ENCODE measurements around the gene CDKN2AIP. TPM values are rescaled to one million over a fixed set of nuclear protein-coding genes. Genes with fewer than 3 reads are reported as not detected.

CDKN2AIP gene
- total RNA-seq, 1 experiment from 2014 or later = 6.4 TPM

- Histone ChIP-seq H3K4me1 (ENCODE audit: control insufficient read depth in 1 of 2, insufficient read depth in 2 of 2, low read length in 2 of 2) (peaks cover 6 to 25% of the 10 kb centered on the region in 2 experiments; a peak in 3 of 4 replicates), H3K9me3 (ENCODE audit: control insufficient read depth in 1 of 2, insufficient read depth in 1 of 2, low read depth in 1 of 2, low read length in 2 of 2) (no peaks in the 10 kb centered on the region), H3K9me2 (ENCODE audit: insufficient read depth) (no peaks in the 10 kb centered on the region), H2AFZ (ENCODE audit: low read depth, low read length, poor library complexity, severe bottlenecking) (no peak overlapping the region), H3K36me3 (ENCODE audit: control insufficient read depth in 1 of 2, insufficient read depth in 2 of 2, low read length in 2 of 2) (no peaks in the 10 kb centered on the region), H3K27ac (ENCODE audit: low read depth, low read length) (no peak overlapping the region), H4K20me1 (ENCODE audit: insufficient read depth) (no peaks in the 10 kb centered on the region), H3K4me3 (replicated peaks in 1 of 2; ENCODE audit: low read depth in 1 of 2, low read length in 2 of 2) (no peak overlapping the region), H3K4me2 (ENCODE audit: low read length) (no peak overlapping the region), H3K79me2 (ENCODE audit: insufficient read depth, low read length) (no peaks in the 10 kb centered on the region), H3K27me3 (ENCODE audit: insufficient read depth, low read length) (no peaks in the 10 kb centered on the region), H3K9ac (ENCODE audit: low read length) (no peak overlapping the region)
- TF ChIP-seq EZH2phosphoT487 (IDR thresholded peaks at IDR 0.05; ENCODE audit: borderline replicate concordance) = no peak
- no peak for TF ChIP-seq YY1 (IDR thresholded peaks at IDR 0.05; ENCODE audit: extremely low read depth, insufficient replicate concordance, low read depth, low read length)
- no peak for TF ChIP-seq ELF1 (IDR thresholded peaks at IDR 0.05; ENCODE audit: borderline replicate concordance, low read depth)
- TF ChIP-seq MAX (IDR thresholded peaks at IDR 0.05) = no peak
- no peak for TF ChIP-seq ZBTB33 (IDR thresholded peaks at IDR 0.05; ENCODE audit: extremely low read depth, insufficient replicate concordance, low read length)
- TF ChIP-seq, protein P1, sequence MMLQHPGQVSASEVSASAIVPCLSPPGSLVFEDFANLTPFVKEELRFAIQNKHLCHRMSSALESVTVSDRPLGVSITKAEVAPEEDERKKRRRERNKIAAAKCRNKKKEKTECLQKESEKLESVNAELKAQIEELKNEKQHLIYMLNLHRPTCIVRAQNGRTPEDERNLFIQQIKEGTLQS (IDR thresholded peaks at IDR 0.05) = no peak
- TF ChIP-seq JUND (IDR thresholded peaks at IDR 0.05) = no peak
- TF ChIP-seq CBX3 (IDR thresholded peaks at IDR 0.05; ENCODE audit: low read depth) = no peak
- TF ChIP-seq EZH2 (IDR thresholded peaks at IDR 0.05) = no peak
- TF ChIP-seq EGR1 (IDR thresholded peaks at IDR 0.05; ENCODE audit: low read depth) = no peak
- no peak for TF ChIP-seq ZNF274 (IDR thresholded peaks at IDR 0.05; ENCODE audit: low read depth, low read length)
- TF ChIP-seq CEBPB (IDR thresholded peaks at IDR 0.05; ENCODE audit: low read depth) = no peak
- no peak for TF ChIP-seq POLR2AphosphoS5 (IDR thresholded peaks at IDR 0.05; ENCODE audit: low read depth, low read length)
- no peak for TF ChIP-seq RAD21 (IDR thresholded peaks at IDR 0.05; ENCODE audit: low read depth)
- no peak for TF ChIP-seq FOSL1 (IDR thresholded peaks at IDR 0.05; ENCODE audit: low read depth)
- no peak for TF ChIP-seq SP1 (IDR thresholded peaks at IDR 0.05; ENCODE audit: low read depth)
- TF ChIP-seq SIN3A (IDR thresholded peaks at IDR 0.05; ENCODE audit: low read depth) = no peak
- TF ChIP-seq, protein P2, sequence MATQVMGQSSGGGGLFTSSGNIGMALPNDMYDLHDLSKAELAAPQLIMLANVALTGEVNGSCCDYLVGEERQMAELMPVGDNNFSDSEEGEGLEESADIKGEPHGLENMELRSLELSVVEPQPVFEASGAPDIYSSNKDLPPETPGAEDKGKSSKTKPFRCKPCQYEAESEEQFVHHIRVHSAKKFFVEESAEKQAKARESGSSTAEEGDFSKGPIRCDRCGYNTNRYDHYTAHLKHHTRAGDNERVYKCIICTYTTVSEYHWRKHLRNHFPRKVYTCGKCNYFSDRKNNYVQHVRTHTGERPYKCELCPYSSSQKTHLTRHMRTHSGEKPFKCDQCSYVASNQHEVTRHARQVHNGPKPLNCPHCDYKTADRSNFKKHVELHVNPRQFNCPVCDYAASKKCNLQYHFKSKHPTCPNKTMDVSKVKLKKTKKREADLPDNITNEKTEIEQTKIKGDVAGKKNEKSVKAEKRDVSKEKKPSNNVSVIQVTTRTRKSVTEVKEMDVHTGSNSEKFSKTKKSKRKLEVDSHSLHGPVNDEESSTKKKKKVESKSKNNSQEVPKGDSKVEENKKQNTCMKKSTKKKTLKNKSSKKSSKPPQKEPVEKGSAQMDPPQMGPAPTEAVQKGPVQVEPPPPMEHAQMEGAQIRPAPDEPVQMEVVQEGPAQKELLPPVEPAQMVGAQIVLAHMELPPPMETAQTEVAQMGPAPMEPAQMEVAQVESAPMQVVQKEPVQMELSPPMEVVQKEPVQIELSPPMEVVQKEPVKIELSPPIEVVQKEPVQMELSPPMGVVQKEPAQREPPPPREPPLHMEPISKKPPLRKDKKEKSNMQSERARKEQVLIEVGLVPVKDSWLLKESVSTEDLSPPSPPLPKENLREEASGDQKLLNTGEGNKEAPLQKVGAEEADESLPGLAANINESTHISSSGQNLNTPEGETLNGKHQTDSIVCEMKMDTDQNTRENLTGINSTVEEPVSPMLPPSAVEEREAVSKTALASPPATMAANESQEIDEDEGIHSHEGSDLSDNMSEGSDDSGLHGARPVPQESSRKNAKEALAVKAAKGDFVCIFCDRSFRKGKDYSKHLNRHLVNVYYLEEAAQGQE (IDR thresholded peaks at IDR 0.05; ENCODE audit: low read depth) = no peak
- no peak for TF ChIP-seq TCF7L2 (IDR thresholded peaks at IDR 0.05; ENCODE audit: borderline replicate concordance, extremely low read depth, insufficient read depth, insufficient read length)
- POLR2A ChIA-PET = no interaction called here
- RAD21 ChIA-PET (ENCODE audit: low non-redundant PET in 1 of 2, low total read pairs in 2 of 2, uncharacterized antibody in 2 of 2, unreplicated experiment in 2 of 2) = no interaction called here
- DNase-seq (ENCODE audit: low read depth, low spot score) (no peak), ATAC-seq (no peak)
- BruUV-seq (replicated peaks) = no TSS peak
- CTCF ChIA-PET = no interaction called here
- intact Hi-C loops (cut with micrococcal nuclease) = no loop called here
These were observed 44.4 kb upstream of the CDKN2AIP start for GRCh38 chr4:183400035-183400434.
